ENCODE measurements around the gene TEKT3.

Gene TEKT3

GRCh38 chr17:15290605-15291004 is 50.8 kb downstream of the TEKT3 start:
- no peak for DNase-seq

- no peak for DNase-seq
Measured at GRCh38 chr17:15289285-15290183, 51.9 kb downstream of the TEKT3 start.

- no peak for DNase-seq
Measured at GRCh38 chr17:15288859-15289258, 52.5 kb downstream of the TEKT3 start.

- DNase-seq: no peak
Measured at GRCh38 chr17:15287538-15288267, 53.7 kb downstream of the TEKT3 start.

GRCh38 chr17:15285466-15285865 is 55.9 kb downstream of the TEKT3 start:
- DNase-seq: no peak

GRCh38 chr17:15284537-15284936 is 56.9 kb downstream of the TEKT3 start:
- DNase-seq: no peak

- DNase-seq: no peak
Measured at GRCh38 chr17:15284107-15284506, 57.3 kb downstream of the TEKT3 start.

- no peak for DNase-seq
Measured at GRCh38 chr17:15281909-15282308, 59.5 kb downstream of the TEKT3 start.

GRCh38 chr17:15278924-15279477 is 62.4 kb downstream of the TEKT3 start:
- no peak for DNase-seq

- no peak for DNase-seq
Measured at GRCh38 chr17:15278380-15278779, 63.0 kb downstream of the TEKT3 start.

- no peak for DNase-seq
Measured at GRCh38 chr17:15274017-15274416, 67.4 kb downstream of the TEKT3 start.

- DNase-seq: no peak
Measured at GRCh38 chr17:15273141-15273793, 68.1 kb downstream of the TEKT3 start.

- no peak for DNase-seq
Measured at GRCh38 chr17:15271741-15272140, 69.7 kb downstream of the TEKT3 start.

- DNase-seq: no peak
Measured at GRCh38 chr17:15270628-15271381, 70.6 kb downstream of the TEKT3 start.

GRCh38 chr17:15269780-15270089 is 71.7 kb downstream of the TEKT3 start:
- DNase-seq: no peak

GRCh38 chr17:15269087-15269779 is 72.2 kb downstream of the TEKT3 start:
- no peak for DNase-seq

- DNase-seq: no peak
Measured at GRCh38 chr17:15268461-15268860, 72.9 kb downstream of the TEKT3 start.

GRCh38 chr17:15267996-15268395 is 73.4 kb downstream of the TEKT3 start:
- no peak for DNase-seq

GRCh38 chr17:15266325-15267125 is 74.9 kb downstream of the TEKT3 start:
- no peak for DNase-seq

- no peak for DNase-seq
Measured at GRCh38 chr17:15265131-15265530, 76.3 kb downstream of the TEKT3 start, which contains the start of gene PMP22. Gene PMP22 (minus strand): TSS chr17:15265326. CDS start chr17:15260727, 4,599 bp downstream.

- no peak for DNase-seq
Measured at GRCh38 chr17:15264542-15264941, 76.9 kb downstream of the TEKT3 start.
